GM13976 (cell line): ENCODE measurements around the gene MALAT1.
"Not testable (repeated sequence)": the region's sequence is repeated elsewhere in the genome, so short reads cannot be mapped to it uniquely, and the experiment has no call there.

ENCODE experiments used
- DNase-seq: peaks from one replicate; pipeline ENCODE4 v3.0.0; 2012; ENCODE audit warnings: low spot score
- in situ Hi-C: fragments of 300-500 bp; cut with MboI; formaldehyde crosslinking; loops from one replicate; pipeline ENCODE4 v1.12.0; 2022; ENCODE audit warnings: low sequenced_read_pairs, mixed read lengths, inconsistent platforms; ENCODE audit not compliant: unreplicated experiment
- TF ChIP-seq, protein P1 (sequence below): IDR thresholded peaks from 2 replicates; pipeline ENCODE4 v1.5.1; 2012; ENCODE audit warnings: borderline replicate concordance, mild to moderate bottlenecking; ENCODE audit not compliant: insufficient read depth; ENCODE audit errors: extremely low read depth, missing control alignments, control extremely low read depth

MALAT1 gene

GRCh38 chr11:65516135-65516968 lies 17.5 kb downstream of the MALAT1 start:
- peak; percentile 12 for DNase-seq

GRCh38 chr11:65518941-65519549 lies 20.2 kb downstream of the MALAT1 start:
- in situ Hi-C loops, DNase-seq: not testable (repeated sequence)

More at GRCh38 chr11:65516135-65516968, 17.5 kb downstream of the MALAT1 start:
- in situ Hi-C loops = no loop called here
- TF ChIP-seq, protein P1, sequence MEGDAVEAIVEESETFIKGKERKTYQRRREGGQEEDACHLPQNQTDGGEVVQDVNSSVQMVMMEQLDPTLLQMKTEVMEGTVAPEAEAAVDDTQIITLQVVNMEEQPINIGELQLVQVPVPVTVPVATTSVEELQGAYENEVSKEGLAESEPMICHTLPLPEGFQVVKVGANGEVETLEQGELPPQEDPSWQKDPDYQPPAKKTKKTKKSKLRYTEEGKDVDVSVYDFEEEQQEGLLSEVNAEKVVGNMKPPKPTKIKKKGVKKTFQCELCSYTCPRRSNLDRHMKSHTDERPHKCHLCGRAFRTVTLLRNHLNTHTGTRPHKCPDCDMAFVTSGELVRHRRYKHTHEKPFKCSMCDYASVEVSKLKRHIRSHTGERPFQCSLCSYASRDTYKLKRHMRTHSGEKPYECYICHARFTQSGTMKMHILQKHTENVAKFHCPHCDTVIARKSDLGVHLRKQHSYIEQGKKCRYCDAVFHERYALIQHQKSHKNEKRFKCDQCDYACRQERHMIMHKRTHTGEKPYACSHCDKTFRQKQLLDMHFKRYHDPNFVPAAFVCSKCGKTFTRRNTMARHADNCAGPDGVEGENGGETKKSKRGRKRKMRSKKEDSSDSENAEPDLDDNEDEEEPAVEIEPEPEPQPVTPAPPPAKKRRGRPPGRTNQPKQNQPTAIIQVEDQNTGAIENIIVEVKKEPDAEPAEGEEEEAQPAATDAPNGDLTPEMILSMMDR = no peak

- DNase-seq, in situ Hi-C loops: not testable (repeated sequence)
These were observed 23.1 kb downstream of the MALAT1 start for GRCh38 chr11:65521777-65522521.

- in situ Hi-C loops = not testable (repeated sequence)
- peak; percentile 17 for DNase-seq
These were observed 24.1 kb downstream of the MALAT1 start for GRCh38 chr11:65522718-65523630.

GRCh38 chr11:65523631-65523968 lies 24.8 kb downstream of the MALAT1 start:
- in situ Hi-C loops, DNase-seq: not testable (repeated sequence)

GRCh38 chr11:65524014-65524740 lies 25.3 kb downstream of the MALAT1 start:
- peak; percentile 13 for DNase-seq
- in situ Hi-C loops = no loop called here
- TF ChIP-seq, protein P1 = no peak

DNA sequence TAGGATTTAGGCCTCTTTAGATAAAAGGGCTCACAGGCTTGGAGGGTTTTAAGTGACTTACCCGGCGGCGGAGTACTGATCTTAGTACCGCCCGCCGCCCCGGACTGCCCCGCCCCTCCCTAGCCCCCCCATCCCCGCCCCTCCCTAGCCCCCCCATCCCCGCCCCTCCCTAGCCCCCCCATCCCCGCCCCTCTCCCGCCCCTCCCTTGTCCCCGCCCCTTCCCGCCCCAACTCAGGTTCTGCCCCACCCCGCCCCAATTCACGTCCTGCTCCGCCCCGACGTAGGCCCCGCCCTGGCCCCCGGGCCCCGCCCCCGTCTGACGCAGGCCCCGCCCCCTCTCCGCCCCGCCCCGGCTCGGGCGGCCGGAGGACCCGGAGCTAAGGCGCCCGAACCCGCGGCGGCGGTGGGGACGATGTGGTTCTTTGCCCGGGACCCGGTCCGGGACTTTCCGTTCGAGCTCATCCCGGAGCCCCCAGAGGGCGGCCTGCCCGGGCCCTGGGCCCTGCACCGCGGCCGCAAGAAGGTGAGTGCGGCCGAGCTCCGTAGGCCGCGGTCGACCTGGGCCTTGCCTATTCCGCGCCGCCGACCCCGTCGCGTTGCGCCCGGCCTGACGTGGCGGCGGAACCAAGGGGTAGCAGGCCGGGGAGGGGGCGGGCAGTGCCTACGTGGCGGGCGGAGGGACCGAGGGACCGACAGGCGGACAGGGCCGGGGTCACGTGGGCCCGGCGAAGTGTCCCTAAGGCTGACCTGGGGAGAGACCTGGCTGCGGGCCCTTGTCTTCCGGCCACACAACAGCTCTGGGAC lies 26.1 kb downstream of the MALAT1 start, which contains the start of gene SCYL1:
Gene SCYL1 (plus strand): TSS at position 343 of the 805 bp plus-strand sequence. CDS start 71 bp downstream, at position 414.
- TF ChIP-seq, protein P1 = no peak

More for the DNA sequence above, 26.1 kb downstream of the MALAT1 start, which contains the start of gene SCYL1:
- peak; percentile 97 for DNase-seq
- in situ Hi-C loops = no loop called here
